ENCODE measurements around the gene LMO4. TPM values are rescaled to one million over a fixed set of nuclear protein-coding genes. Genes with fewer than 3 reads are reported as not detected.

Gene LMO4
- total RNA-seq, 3 donors from 2014 or later, result 34.4 to 67.5 (median 39.3) TPM

DNA sequence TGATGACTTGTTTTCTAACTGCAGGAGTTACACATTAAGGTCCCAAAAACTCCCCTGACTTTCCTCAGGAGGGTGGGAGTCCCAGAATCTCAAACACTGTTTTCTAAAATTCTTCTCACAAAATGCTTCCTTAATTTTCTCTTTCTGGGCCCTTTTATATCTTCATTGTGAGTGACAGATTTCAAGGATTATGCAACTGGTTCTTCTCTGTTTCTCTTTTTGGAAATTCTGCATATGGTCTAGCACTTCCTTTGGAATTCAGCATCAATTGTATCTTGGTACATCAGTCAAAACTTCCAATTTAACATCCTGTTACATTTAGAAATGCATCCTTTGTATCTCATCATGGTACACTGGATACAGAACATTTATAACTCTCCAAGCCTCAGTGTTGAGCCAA is 59.7 kb downstream of the LMO4 start:
- Histone ChIP-seq H3K36me3 (no peaks in the 10 kb centered on the region), H3K27ac (no peak overlapping the region), H3K4me1 (no peaks in the 10 kb centered on the region), H3K27me3 (no peaks in the 10 kb centered on the region), H3K9me3 (no peaks in the 10 kb centered on the region), H3K4me3 (no peak overlapping the region)
- DNase-seq (ENCODE audit: low spot score in 2 of 2), result no peak
- no peak for TF ChIP-seq POLR2A (IDR thresholded peaks at IDR 0.05)
- no peak for TF ChIP-seq CTCF (IDR thresholded peaks at IDR 0.05)
- no peak for TF ChIP-seq POLR2AphosphoS5 (IDR thresholded peaks at IDR 0.05)
- intact Hi-C loops (cut with DNase I; ENCODE audit: low total_unique reads), result no loop called here

DNA sequence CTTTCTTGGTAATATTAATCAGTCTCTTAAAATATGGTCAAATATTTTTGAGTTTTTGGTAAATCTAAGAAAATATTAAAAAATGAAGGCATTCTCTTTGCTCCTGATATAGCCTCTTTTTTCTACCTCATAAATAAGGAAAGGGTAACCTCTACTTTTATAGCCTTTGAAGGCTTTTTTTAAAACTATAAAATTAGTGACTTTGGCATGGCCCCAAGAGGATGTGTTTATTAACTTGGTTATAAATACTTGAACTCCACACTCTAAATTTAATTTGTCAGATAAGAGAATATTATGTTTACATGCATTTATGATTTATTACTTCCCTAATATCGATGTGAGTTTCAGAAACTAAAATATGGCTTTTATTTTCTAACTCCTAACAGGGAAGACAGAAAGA is 60.3 kb downstream of the LMO4 start:
- Histone ChIP-seq H3K4me1 (no peaks in the 10 kb centered on the region), H3K27me3 (no peaks in the 10 kb centered on the region), H3K4me3 (no peak overlapping the region), H3K9me3 (no peaks in the 10 kb centered on the region), H3K36me3 (no peaks in the 10 kb centered on the region), H3K27ac (no peak overlapping the region)
- TF ChIP-seq POLR2AphosphoS5 (IDR thresholded peaks at IDR 0.05), result no peak
- no peak for TF ChIP-seq CTCF (IDR thresholded peaks at IDR 0.05)
- no peak for TF ChIP-seq POLR2A (IDR thresholded peaks at IDR 0.05)
- intact Hi-C loops (cut with DNase I; ENCODE audit: low total_unique reads), result no loop called here
- no peak for DNase-seq (ENCODE audit: low spot score in 2 of 2)

DNA sequence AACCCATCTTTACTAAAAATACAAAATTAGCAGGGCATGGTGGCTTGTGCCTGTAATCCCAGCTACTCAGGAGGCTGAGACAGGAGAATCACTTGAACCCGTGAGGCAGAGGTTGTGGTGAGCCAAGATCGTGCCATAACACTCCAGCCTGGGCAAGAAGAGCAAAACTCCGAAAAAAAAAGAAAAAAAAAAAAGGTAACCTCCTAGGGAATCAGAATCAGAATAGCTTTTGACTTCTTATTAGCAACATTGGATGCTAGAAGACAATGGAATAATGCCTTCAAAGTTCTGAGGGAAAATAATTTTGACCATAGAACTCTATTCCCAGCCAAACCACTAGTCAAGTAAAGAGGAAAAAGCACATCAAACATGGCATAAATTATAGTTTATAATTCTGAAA is 60.9 kb downstream of the LMO4 start:
- Histone ChIP-seq H3K9me3 (no peaks in the 10 kb centered on the region), H3K36me3 (no peaks in the 10 kb centered on the region), H3K4me3 (no peak overlapping the region), H3K27me3 (no peaks in the 10 kb centered on the region), H3K27ac (no peak overlapping the region), H3K4me1 (no peaks in the 10 kb centered on the region)
- intact Hi-C loops (cut with DNase I; ENCODE audit: low total_unique reads), result no loop called here
- TF ChIP-seq POLR2A (IDR thresholded peaks at IDR 0.05), result no peak
- no peak for TF ChIP-seq POLR2AphosphoS5 (IDR thresholded peaks at IDR 0.05)
- no peak for TF ChIP-seq CTCF (IDR thresholded peaks at IDR 0.05)
- DNase-seq (ENCODE audit: low spot score in 2 of 2), result no peak

GRCh38 chr1:87392248-87393192 is 63.8 kb downstream of the LMO4 start:
- intact Hi-C loops (cut with DNase I; ENCODE audit: low total_unique reads), result no loop called here
- Histone ChIP-seq H3K4me3 (no peak overlapping the region), H3K4me1 (no peaks in the 10 kb centered on the region), H3K27ac (no peak overlapping the region), H3K9me3 (no peaks in the 10 kb centered on the region), H3K27me3 (no peaks in the 10 kb centered on the region), H3K36me3 (no peaks in the 10 kb centered on the region)
- TF ChIP-seq POLR2A (IDR thresholded peaks at IDR 0.05) (no peak), CTCF (IDR thresholded peaks at IDR 0.05) (no peak), POLR2AphosphoS5 (IDR thresholded peaks at IDR 0.05) (no peak)
- no peak for DNase-seq (ENCODE audit: low spot score in 2 of 2)

- TF ChIP-seq CTCF (IDR thresholded peaks at IDR 0.05) (no peak), POLR2AphosphoS5 (IDR thresholded peaks at IDR 0.05) (no peak), POLR2A (IDR thresholded peaks at IDR 0.05) (no peak)
- no peaks in the 10 kb centered on the region for H3K4me1 ChIP-seq
These were observed 64.9 kb downstream of the LMO4 start for GRCh38 chr1:87393445-87394085.

More at GRCh38 chr1:87393445-87394085, 64.9 kb downstream of the LMO4 start:
- no peaks in the 10 kb centered on the region for H3K36me3 ChIP-seq
- DNase-seq (ENCODE audit: low spot score in 2 of 2), result no peak
- H3K9me3 ChIP-seq, result no peaks in the 10 kb centered on the region
- no peak overlapping the region for H3K27ac ChIP-seq
- intact Hi-C loops (cut with DNase I; ENCODE audit: low total_unique reads), result no loop called here
- no peak overlapping the region for H3K4me3 ChIP-seq
- no peaks in the 10 kb centered on the region for H3K27me3 ChIP-seq
